ENCODE measurements around the gene SRSF8.

- TF ChIP-seq POLR2A (IDR thresholded peaks at IDR 0.05; ENCODE audit: low read depth, low read length), result no peak
- TF ChIP-seq PAX5 (IDR thresholded peaks at IDR 0.05; ENCODE audit: insufficient read depth, low read length, severe bottlenecking), result no peak
- TF ChIP-seq POLR2AphosphoS5 (IDR thresholded peaks at IDR 0.05; ENCODE audit: low read depth, low read length), result no peak
- TF ChIP-seq TAF1 (IDR thresholded peaks at IDR 0.05; ENCODE audit: low read depth, low read length), result no peak
- TF ChIP-seq SPI1 (IDR thresholded peaks at IDR 0.05; ENCODE audit: low read depth, low read length), result no peak
- no peak for TF ChIP-seq POU2F2 (IDR thresholded peaks at IDR 0.05; ENCODE audit: low read depth, low read length)
Measured at GRCh38 chr11:95100191-95100648, 33.5 kb downstream of the SRSF8 start.

Data from GM12891 (cell line).